ENCODE data around the gene PRR23E. TPM values are rescaled to one million over a fixed set of nuclear protein-coding genes. Genes with fewer than 3 reads are reported as not detected.

Gene PRR23E
- total RNA-seq, 1 experiment from 2014 or later, result not detected

DNA sequence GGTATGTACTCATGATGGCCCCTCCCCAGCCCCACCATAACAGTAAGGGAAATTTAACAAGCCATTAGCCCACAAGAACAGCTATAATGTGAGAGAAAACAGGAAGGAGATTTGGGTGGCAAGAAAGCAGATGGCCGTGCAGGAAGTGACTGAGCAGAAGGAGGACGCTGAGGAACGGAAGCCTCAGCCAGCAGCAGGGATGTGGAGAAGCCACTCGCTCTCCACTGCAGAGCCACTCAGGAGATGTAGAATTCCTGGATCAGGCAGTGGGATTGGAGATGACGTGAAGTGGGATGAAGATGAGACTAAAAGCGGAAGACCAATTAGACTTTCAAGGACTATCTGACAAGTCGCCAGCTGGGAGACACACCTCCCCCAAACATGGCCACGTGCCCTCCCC is 31.2 kb downstream of the PRR23E start:
- Histone ChIP-seq H3K4me1 (ENCODE audit: control insufficient read depth, insufficient read depth, low read length) (no peaks in the 10 kb centered on the region), H3K27me3 (ENCODE audit: control insufficient read depth, insufficient read depth, low read length) (peaks cover 16% of the 10 kb centered on the region), H3K4me3 (ENCODE audit: low read depth in 2 of 2, low read length in 2 of 2) (no peak overlapping the region), H3K36me3 (ENCODE audit: control insufficient read depth, insufficient read depth, low read length) (no peaks in the 10 kb centered on the region), H3K9me3 (ENCODE audit: control insufficient read depth, insufficient read depth, low read depth, low read length) (peaks cover 9% of the 10 kb centered on the region; the same call in 1 of the 2 replicates), H3K27ac (ENCODE audit: low read length) (no peak overlapping the region)
- BruUV-seq (replicated peaks), result no TSS peak
- intact Hi-C loops (cut with micrococcal nuclease; ENCODE audit: unreplicated experiment), result no loop called here
- CTCF ChIA-PET, result no interaction called here
- no peak for ATAC-seq
- POLR2A ChIA-PET, result no interaction called here
- TF ChIP-seq SIN3A (IDR thresholded peaks at IDR 0.05; ENCODE audit: borderline replicate concordance, insufficient read depth, low read depth, low read length), result no peak
- TF ChIP-seq, protein P1, sequence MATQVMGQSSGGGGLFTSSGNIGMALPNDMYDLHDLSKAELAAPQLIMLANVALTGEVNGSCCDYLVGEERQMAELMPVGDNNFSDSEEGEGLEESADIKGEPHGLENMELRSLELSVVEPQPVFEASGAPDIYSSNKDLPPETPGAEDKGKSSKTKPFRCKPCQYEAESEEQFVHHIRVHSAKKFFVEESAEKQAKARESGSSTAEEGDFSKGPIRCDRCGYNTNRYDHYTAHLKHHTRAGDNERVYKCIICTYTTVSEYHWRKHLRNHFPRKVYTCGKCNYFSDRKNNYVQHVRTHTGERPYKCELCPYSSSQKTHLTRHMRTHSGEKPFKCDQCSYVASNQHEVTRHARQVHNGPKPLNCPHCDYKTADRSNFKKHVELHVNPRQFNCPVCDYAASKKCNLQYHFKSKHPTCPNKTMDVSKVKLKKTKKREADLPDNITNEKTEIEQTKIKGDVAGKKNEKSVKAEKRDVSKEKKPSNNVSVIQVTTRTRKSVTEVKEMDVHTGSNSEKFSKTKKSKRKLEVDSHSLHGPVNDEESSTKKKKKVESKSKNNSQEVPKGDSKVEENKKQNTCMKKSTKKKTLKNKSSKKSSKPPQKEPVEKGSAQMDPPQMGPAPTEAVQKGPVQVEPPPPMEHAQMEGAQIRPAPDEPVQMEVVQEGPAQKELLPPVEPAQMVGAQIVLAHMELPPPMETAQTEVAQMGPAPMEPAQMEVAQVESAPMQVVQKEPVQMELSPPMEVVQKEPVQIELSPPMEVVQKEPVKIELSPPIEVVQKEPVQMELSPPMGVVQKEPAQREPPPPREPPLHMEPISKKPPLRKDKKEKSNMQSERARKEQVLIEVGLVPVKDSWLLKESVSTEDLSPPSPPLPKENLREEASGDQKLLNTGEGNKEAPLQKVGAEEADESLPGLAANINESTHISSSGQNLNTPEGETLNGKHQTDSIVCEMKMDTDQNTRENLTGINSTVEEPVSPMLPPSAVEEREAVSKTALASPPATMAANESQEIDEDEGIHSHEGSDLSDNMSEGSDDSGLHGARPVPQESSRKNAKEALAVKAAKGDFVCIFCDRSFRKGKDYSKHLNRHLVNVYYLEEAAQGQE (IDR thresholded peaks at IDR 0.05; ENCODE audit: insufficient read depth in 1 of 2, low read depth in 2 of 2, low read length in 1 of 2), result no peak
- TF ChIP-seq POLR2AphosphoS5 (IDR thresholded peaks at IDR 0.05; ENCODE audit: low read depth, low read length), result no peak
- TF ChIP-seq TCF7L2 (IDR thresholded peaks at IDR 0.05; ENCODE audit: low read depth, low read length), result no peak
- TF ChIP-seq, protein P2, sequence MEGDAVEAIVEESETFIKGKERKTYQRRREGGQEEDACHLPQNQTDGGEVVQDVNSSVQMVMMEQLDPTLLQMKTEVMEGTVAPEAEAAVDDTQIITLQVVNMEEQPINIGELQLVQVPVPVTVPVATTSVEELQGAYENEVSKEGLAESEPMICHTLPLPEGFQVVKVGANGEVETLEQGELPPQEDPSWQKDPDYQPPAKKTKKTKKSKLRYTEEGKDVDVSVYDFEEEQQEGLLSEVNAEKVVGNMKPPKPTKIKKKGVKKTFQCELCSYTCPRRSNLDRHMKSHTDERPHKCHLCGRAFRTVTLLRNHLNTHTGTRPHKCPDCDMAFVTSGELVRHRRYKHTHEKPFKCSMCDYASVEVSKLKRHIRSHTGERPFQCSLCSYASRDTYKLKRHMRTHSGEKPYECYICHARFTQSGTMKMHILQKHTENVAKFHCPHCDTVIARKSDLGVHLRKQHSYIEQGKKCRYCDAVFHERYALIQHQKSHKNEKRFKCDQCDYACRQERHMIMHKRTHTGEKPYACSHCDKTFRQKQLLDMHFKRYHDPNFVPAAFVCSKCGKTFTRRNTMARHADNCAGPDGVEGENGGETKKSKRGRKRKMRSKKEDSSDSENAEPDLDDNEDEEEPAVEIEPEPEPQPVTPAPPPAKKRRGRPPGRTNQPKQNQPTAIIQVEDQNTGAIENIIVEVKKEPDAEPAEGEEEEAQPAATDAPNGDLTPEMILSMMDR (IDR thresholded peaks at IDR 0.05), result no peak
- in situ Hi-C loops (cut with HindIII; ENCODE audit: low pct_unique_long_range_greater_than_20kb, low sequenced_read_pairs), result no loop called here
- no peak for DNase-seq (ENCODE audit: low read depth, low spot score)

DNA sequence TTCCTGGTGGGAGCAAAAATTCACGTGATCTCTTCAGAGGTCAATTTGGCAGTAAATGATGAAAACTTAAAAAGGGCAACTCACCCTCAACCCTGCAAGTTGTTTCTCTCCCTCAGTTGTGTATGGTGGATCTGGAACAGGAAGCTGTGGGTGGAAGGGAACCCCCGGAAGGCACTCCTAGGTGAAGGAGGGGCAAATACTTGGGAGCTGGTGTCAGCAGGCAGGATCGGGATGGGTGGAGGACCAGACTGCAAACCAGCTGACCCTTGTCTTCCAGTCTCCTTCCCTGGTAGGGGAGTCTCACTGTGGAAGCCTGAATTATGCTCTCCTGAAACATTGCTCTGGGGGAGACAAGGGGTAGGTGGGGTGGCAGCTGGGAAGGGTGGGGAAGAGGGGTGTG is 33.5 kb downstream of the PRR23E start:
- no peaks in the 10 kb centered on the region for H3K4me1 ChIP-seq (ENCODE audit: control insufficient read depth, insufficient read depth, low read length)
- DNase-seq (ENCODE audit: low read depth, low spot score) (no peak), ATAC-seq (no peak)
- intact Hi-C loops (cut with micrococcal nuclease; ENCODE audit: unreplicated experiment) (no loop called here), in situ Hi-C loops (cut with HindIII; ENCODE audit: low pct_unique_long_range_greater_than_20kb, low sequenced_read_pairs) (no loop called here)
- H3K9me3 ChIP-seq (ENCODE audit: control insufficient read depth, insufficient read depth, low read depth, low read length), result peaks cover 9% of the 10 kb centered on the region; the same call in 1 of the 2 replicates
- no TSS peak for BruUV-seq (replicated peaks)
- TF ChIP-seq SIN3A (IDR thresholded peaks at IDR 0.05; ENCODE audit: borderline replicate concordance, insufficient read depth, low read depth, low read length), result no peak
- no peak for TF ChIP-seq TCF7L2 (IDR thresholded peaks at IDR 0.05; ENCODE audit: low read depth, low read length)
- TF ChIP-seq, protein P1 (IDR thresholded peaks at IDR 0.05; ENCODE audit: insufficient read depth in 1 of 2, low read depth in 2 of 2, low read length in 1 of 2), result no peak
- TF ChIP-seq, protein P2 (IDR thresholded peaks at IDR 0.05), result no peak
- no peak for TF ChIP-seq POLR2AphosphoS5 (IDR thresholded peaks at IDR 0.05; ENCODE audit: low read depth, low read length)
- H3K27me3 ChIP-seq (ENCODE audit: control insufficient read depth, insufficient read depth, low read length), result peaks cover 10% of the 10 kb centered on the region
- H3K36me3 ChIP-seq (ENCODE audit: control insufficient read depth, insufficient read depth, low read length), result no peaks in the 10 kb centered on the region
- no peak overlapping the region for H3K4me3 ChIP-seq (ENCODE audit: low read depth in 2 of 2, low read length in 2 of 2)
- no peak overlapping the region for H3K27ac ChIP-seq (ENCODE audit: low read length)
- ChIA-PET POLR2A (no interaction called here), CTCF (no interaction called here)

All from Panc1 (cell line).